SK-N-SH (cell line): ENCODE data around the gene MOK. TPM values are rescaled to one million over a fixed set of nuclear protein-coding genes. Genes with fewer than 3 reads are reported as not detected.
A peak's percentile ranks its signal among the peaks of the same experiment; 100 is the strongest.

Experiments
- CTCF ChIA-PET: fragments of 300-600, 350-600 bp; formaldehyde crosslinking; extraction: SDS; loops from one replicate; lab custom pipeline; 2021; lab: Yijun Ruan, JAX
- POLR2A ChIA-PET: fragments of 350-600 bp; sonication (Branson Sonifier 250); formaldehyde crosslinking; extraction: SDS; loops from one replicate; lab custom pipeline; 2020; ENCODE audit warnings: antibody characterized with exemption, inconsistent platforms; lab: Yijun Ruan, JAX
- DNase-seq: peaks from one replicate; pipeline ENCODE4 v3.0.0; 2012
- H2AFZ ChIP-seq: fragments of 200-600 bp; sonication (generic); 2 replicates; pipeline ENCODE4 v1.8.1; 2016; ENCODE audit warnings: antibody characterized with exemption, mild to moderate bottlenecking, low read depth
- H3F3A ChIP-seq: fragments of 200-600 bp; sonication (generic); replicated peaks from 2 replicates; pipeline ENCODE3; 2016; ENCODE audit warnings: antibody characterized with exemption, mild to moderate bottlenecking; ENCODE audit not compliant: insufficient read depth
- H3K27ac ChIP-seq, 2 experiments: fragments of 200-500 bp in 1 of 2; fragments of 200-600 bp in 1 of 2; sonication (Bioruptor generic) in 1 of 2; sonication (generic), shearing (Covaris generic) in 1 of 2; 2 replicates each; pipeline versions ENCODE4 v1.5.1 to v1.6.1; 2014 to 2016; ENCODE audit warnings: low read depth in 2 of 2, inconsistent platforms in 1 of 2, low read length in 1 of 2, mild to moderate bottlenecking in 1 of 2, mixed read lengths in 1 of 2
- H3K27me3 ChIP-seq: fragments of 200-600 bp; sonication (generic), shearing (Covaris generic); 2 replicates; pipeline ENCODE4 v1.6.1; 2016; ENCODE audit warnings: mixed run types; ENCODE audit not compliant: insufficient read depth
- H3K36me3 ChIP-seq, 2 experiments: fragments of 200-500 bp in 1 of 2; fragments of 200-600 bp in 1 of 2; sonication (Bioruptor generic) in 1 of 2; sonication (generic) in 1 of 2; replicated peaks in 1 of 2; 2 replicates each; pipeline versions ENCODE3 to v1.5.1; 2014 to 2016; ENCODE audit warnings: low read length in 1 of 2, mild to moderate bottlenecking in 1 of 2; ENCODE audit not compliant: insufficient read depth in 2 of 2, control insufficient read depth in 1 of 2
- H3K4me1 ChIP-seq, 2 experiments: fragments of 200-500 bp in 1 of 2; fragments of 200-600 bp in 1 of 2; sonication (Bioruptor generic) in 1 of 2; sonication (generic), shearing (Covaris generic) in 1 of 2; 2 replicates each; pipeline versions ENCODE4 v1.5.1 to v1.6.1; 2014 to 2016; ENCODE audit warnings: low read depth in 1 of 2, low read length in 1 of 2, mixed run types in 1 of 2; ENCODE audit not compliant: insufficient read depth in 2 of 2, control insufficient read depth in 1 of 2
- H3K4me2 ChIP-seq: fragments of 200-600 bp; sonication (generic), shearing (Covaris generic); 2 replicates; pipeline ENCODE4 v1.6.1; 2017; ENCODE audit warnings: mixed run types
- H3K4me3 ChIP-seq, 2 experiments: fragments of 200-500 bp in 1 of 2; fragments of 200-600 bp in 1 of 2; sonication (Bioruptor generic) in 1 of 2; sonication (generic), shearing (Covaris generic) in 1 of 2; 2 replicates each; pipeline versions ENCODE4 v1.5.1 to v1.8.1; 2014 to 2016; ENCODE audit warnings: low read depth in 2 of 2, inconsistent platforms in 1 of 2, low read length in 1 of 2, mild to moderate bottlenecking in 1 of 2, mixed read lengths in 1 of 2, moderate library complexity in 1 of 2
- H3K79me2 ChIP-seq: fragments of 200-600 bp; sonication (generic); 2 replicates; pipeline ENCODE4 v1.8.1; 2017; ENCODE audit warnings: mild to moderate bottlenecking; ENCODE audit not compliant: insufficient read depth
- H3K9ac ChIP-seq: fragments of 200-600 bp; sonication (generic); 2 replicates; pipeline ENCODE4 v1.6.1; 2017; ENCODE audit warnings: mixed run types
- H3K9me2 ChIP-seq: fragments of 200-600 bp; sonication (generic); 2 replicates; pipeline ENCODE4 v1.6.1; 2017; ENCODE audit warnings: mixed run types
- H3K9me3 ChIP-seq: fragments of 200-600 bp; sonication (generic); 2 replicates; pipeline ENCODE4 v1.6.1; 2017; ENCODE audit warnings: mixed run types, mild to moderate bottlenecking, moderate library complexity
- H4K20me1 ChIP-seq: fragments of 200-600 bp; sonication (generic); 2 replicates; pipeline ENCODE4 v1.6.1; 2017; ENCODE audit warnings: mild to moderate bottlenecking, mixed run types; ENCODE audit not compliant: insufficient read depth
- CTCF ChIP-seq: fragments of 200-600 bp; sonication (generic); IDR thresholded peaks from 2 replicates; pipeline ENCODE4 v1.6.1; 2017; ENCODE audit warnings: antibody characterized with exemption, mild to moderate bottlenecking, moderate library complexity
- ELF1 ChIP-seq: IDR thresholded peaks from 2 replicates; pipeline ENCODE4 v1.4.0; 2012
- EP300 ChIP-seq, 2 experiments: IDR thresholded peaks; 2 replicates each; pipeline versions ENCODE4 v1.4.0 to v1.6.1; 2012; ENCODE audit warnings: borderline replicate concordance in 1 of 2, low read depth in 1 of 2, low read length in 1 of 2
- EZH2phosphoT487 ChIP-seq: fragments of 200-600 bp; sonication (generic); IDR thresholded peaks from 2 replicates; pipeline ENCODE4 v1.6.1; 2017; ENCODE audit warnings: low read depth, mixed run types, mild to moderate bottlenecking, antibody characterized with exemption, moderate library complexity, borderline replicate concordance
- FOSL2 ChIP-seq: IDR thresholded peaks from 2 replicates; pipeline ENCODE4 v1.4.0; 2012; ENCODE audit warnings: low read depth, mild to moderate bottlenecking, moderate library complexity, borderline replicate concordance
- FOXJ3 ChIP-seq: sonication (generic); formaldehyde crosslinking; IDR thresholded peaks from 2 replicates; pipeline ENCODE4 v1.5.1; 2020; ENCODE audit warnings: mild to moderate bottlenecking, missing genetic modification reagents
- FOXM1 ChIP-seq: IDR thresholded peaks from 2 replicates; pipeline ENCODE4 v1.4.0; 2012; ENCODE audit warnings: low read depth, mild to moderate bottlenecking
- GATA2 ChIP-seq: sonication (generic); formaldehyde crosslinking; IDR thresholded peaks from 2 replicates; pipeline ENCODE4 v1.5.0; 2020; ENCODE audit warnings: mild to moderate bottlenecking, missing genetic modification reagents
- JUND ChIP-seq: IDR thresholded peaks from 2 replicates; pipeline ENCODE4 v1.4.0; 2012
- MAX ChIP-seq: IDR thresholded peaks from 2 replicates; pipeline ENCODE4 v1.4.0; 2012; ENCODE audit warnings: low read depth
- MXI1 ChIP-seq: IDR thresholded peaks from 2 replicates; pipeline ENCODE4 v1.6.1; 2012; ENCODE audit warnings: mild to moderate bottlenecking, low read depth, low read length, improper control_type of control experiment
- NFIC ChIP-seq: IDR thresholded peaks from 2 replicates; pipeline ENCODE4 v1.4.0; 2012; ENCODE audit warnings: borderline replicate concordance
- NRF1 ChIP-seq: IDR thresholded peaks from 2 replicates; pipeline ENCODE4 v1.6.1; 2012; ENCODE audit warnings: low read depth, mild to moderate bottlenecking, low read length
- PBX3 ChIP-seq: IDR thresholded peaks from 2 replicates; pipeline ENCODE4; 2012
- POLR2AphosphoS5 ChIP-seq: IDR thresholded peaks from 2 replicates; pipeline ENCODE4 v1.6.1; 2012; ENCODE audit warnings: low read depth, low read length
- RAD21 ChIP-seq: IDR thresholded peaks from 2 replicates; pipeline ENCODE4 v1.6.1; 2012; ENCODE audit warnings: mild to moderate bottlenecking, low read length
- RCOR1 ChIP-seq: fragments of 150-350 bp; IDR thresholded peaks from 2 replicates; pipeline ENCODE4 v1.6.1; 2017; ENCODE audit warnings: antibody characterized with exemption, low read length
- REST ChIP-seq: IDR thresholded peaks from 2 replicates; pipeline ENCODE4 v1.6.1; 2012; ENCODE audit warnings: mild to moderate bottlenecking, low read depth, low read length, moderate library complexity
- RFX5 ChIP-seq: IDR thresholded peaks from 2 replicates; pipeline ENCODE4 v1.6.1; 2012; ENCODE audit warnings: mild to moderate bottlenecking, improper control_type of control experiment, low read length
- SIN3A ChIP-seq: IDR thresholded peaks from 2 replicates; pipeline ENCODE4 v1.6.1; 2012; ENCODE audit warnings: low read depth, mild to moderate bottlenecking, low read length, moderate library complexity, borderline replicate concordance
- SMC3 ChIP-seq: IDR thresholded peaks from 2 replicates; pipeline ENCODE4 v1.6.1; 2012; ENCODE audit warnings: low read depth, low read length, improper control_type of control experiment
- TAF1 ChIP-seq: IDR thresholded peaks from 2 replicates; pipeline ENCODE4 v1.6.1; 2012; ENCODE audit warnings: low read depth, mild to moderate bottlenecking, low read length, moderate library complexity, borderline replicate concordance
- TCF12 ChIP-seq: IDR thresholded peaks from 2 replicates; pipeline ENCODE4 v1.4.0; 2012
- TEAD4 ChIP-seq: IDR thresholded peaks from 2 replicates; pipeline ENCODE4 v1.4.0; 2012; ENCODE audit warnings: mild to moderate bottlenecking, borderline replicate concordance; ENCODE audit not compliant: insufficient read depth
- USF1 ChIP-seq: IDR thresholded peaks from 2 replicates; pipeline ENCODE4 v1.4.0; 2012; ENCODE audit warnings: low read depth, borderline replicate concordance
- USF2 ChIP-seq: fragments of 150-350 bp; IDR thresholded peaks from 2 replicates; pipeline ENCODE4 v1.6.1; 2017; ENCODE audit warnings: antibody characterized with exemption, low read length, low read depth, borderline replicate concordance
- YY1 ChIP-seq: IDR thresholded peaks from 2 replicates; pipeline ENCODE4 v1.4.0; 2012; ENCODE audit warnings: low read depth, mild to moderate bottlenecking
- WGBS: methylation state at CpG from one replicate; pipeline ENCODE4 v1.1.6; 2017; ENCODE audit warnings: low lambda C conversion rate; 5-methylcytosine and 5-hydroxymethylcytosine counted together
- polyA plus RNA-seq, 3 experiments: library from polyadenylated mRNA; depleted of rRNA; stranded (reverse); fragments of >200 nt; gene quantifications; 2 replicates each; pipeline ENCODE4 v1.2.3, GENCODE V29; 2012

Gene MOK
- polyA plus RNA-seq, 1 of the 3 experiments (the other 2 are of a cell fraction), result 13.3 TPM

- ChIA-PET POLR2A (no interaction called here), CTCF (interaction anchor here (1.7 kb wide), 3 partner anchors 9 to 91 kb away, joined by 3 to 6 read pairs (median 5); no protein-coding TSS in a partner anchor)
- Histone ChIP-seq H3K27ac (peak overlapping the region; percentile 84 to 88), H3F3A (peaks cover 23% of the 10 kb centered on the region), H3K9me3 (no peaks in the 10 kb centered on the region), H3K4me2 (peak overlapping the region; percentile 72), H3K9ac (peak overlapping the region; percentile 14; the same call in 1 of the 2 replicates), H3K4me1 (peaks cover 29 to 57% of the 10 kb centered on the region in 2 experiments; a peak in 3 of 4 replicates), H3K9me2 (no peaks in the 10 kb centered on the region), H3K27me3 (no peaks in the 10 kb centered on the region), H3K36me3 (no peaks in the 10 kb centered on the region), H2AFZ (peak overlapping the region; percentile 48; the same call in 1 of the 2 replicates), H3K79me2 (peaks cover 90% of the 10 kb centered on the region), H4K20me1 (peaks cover 21% of the 10 kb centered on the region), H3K4me3 (no peak overlapping the region; a peak in 1 of 4 replicates)
- TF ChIP-seq PBX3, result peak; percentile 96
- TF ChIP-seq FOXM1, result 0 out of 2 replicates have a peak, but pooled peaks have one; percentile 21
- TF ChIP-seq MXI1, result no peak
- peak; percentile 90 for TF ChIP-seq JUND
- no peak for TF ChIP-seq RCOR1
- peak in 1 of 2 experiments; percentile 44; a peak in 1 of 4 replicates for TF ChIP-seq EP300 (IDR thresholded peaks at IDR 0.05; ENCODE audit: borderline replicate concordance in 1 of 2, low read depth in 1 of 2, low read length in 1 of 2)
- no peak for TF ChIP-seq TAF1
- TF ChIP-seq MAX, result no peak; the same call in 1 of the 2 replicates
- TF ChIP-seq FOSL2, result peak; percentile 86
- TF ChIP-seq SIN3A, result peak; percentile 55; the same call in 1 of the 2 replicates
- TF ChIP-seq YY1, result peak; percentile 58; the same call in 1 of the 2 replicates
- peak; percentile 97 for TF ChIP-seq TCF12
- TF ChIP-seq CTCF, result no peak
- no peak for TF ChIP-seq REST
- TF ChIP-seq GATA2, result peak; percentile 20; the same call in 1 of the 2 replicates
- TF ChIP-seq ELF1, result no peak
- no peak for TF ChIP-seq SMC3
- peak; percentile 38; the same call in 1 of the 2 replicates for TF ChIP-seq TEAD4
- no peak for TF ChIP-seq USF2
- TF ChIP-seq RAD21, result no peak
- TF ChIP-seq FOXJ3 (CRISPR knock-in tag), result no peak
- no peak for TF ChIP-seq USF1
- no peak for TF ChIP-seq NRF1
- no peak for TF ChIP-seq RFX5
- peak; percentile 51; the same call in 1 of the 2 replicates for TF ChIP-seq NFIC
- peak; percentile 62; the same call in 1 of the 2 replicates for TF ChIP-seq POLR2AphosphoS5
- no peak for TF ChIP-seq EZH2phosphoT487
- WGBS, result 16% methylated on average over 3 of the region's 3 CpGs
- DNase-seq, result no peak
These were observed 117.9 kb downstream of the MOK start for GRCh38 chr14:102187044-102187443.
